Smooth muscle cell of the coronary artery (primary cell): ENCODE data around the gene RPUSD1. TPM values are rescaled to one million over a fixed set of nuclear protein-coding genes. Genes with fewer than 3 reads are reported as not detected.

Source experiments
- total RNA-seq: library from RNA; depleted of rRNA; stranded (reverse); fragments of >200 nt; gene quantifications from 2 replicates; pipeline ENCODE4 v1.2.3, GENCODE V29; 2014; ENCODE audit warnings: low replicate concordance

RPUSD1 gene, protein sequence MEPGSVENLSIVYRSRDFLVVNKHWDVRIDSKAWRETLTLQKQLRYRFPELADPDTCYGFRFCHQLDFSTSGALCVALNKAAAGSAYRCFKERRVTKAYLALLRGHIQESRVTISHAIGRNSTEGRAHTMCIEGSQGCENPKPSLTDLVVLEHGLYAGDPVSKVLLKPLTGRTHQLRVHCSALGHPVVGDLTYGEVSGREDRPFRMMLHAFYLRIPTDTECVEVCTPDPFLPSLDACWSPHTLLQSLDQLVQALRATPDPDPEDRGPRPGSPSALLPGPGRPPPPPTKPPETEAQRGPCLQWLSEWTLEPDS
- 10.1 and 16.2 TPM in 2 replicates for total RNA-seq

GRCh38 chr16:787978-788398, at the start of gene RPUSD1:
RPUSD1 (minus strand) TSS chr16:788381; CDS start chr16:787737, 644 bp downstream.

GRCh38 chr16:799948-800833, 12.0 kb upstream of the RPUSD1 start, which contains the start of gene GNG13:
GNG13 (minus strand) TSS chr16:800734; CDS start chr16:799077, 1,657 bp downstream.

GRCh38 chr16:788399-789126, 382 bp upstream of the RPUSD1 start, which contains the start of gene CHTF18:
CHTF18 (plus strand) TSS chr16:788620; CDS start chr16:788685, 65 bp downstream.

GRCh38 chr16:760545-761343, 27.4 kb downstream of the RPUSD1 start, which contains the start of gene MSLN:
MSLN (plus strand) TSS chr16:760734; CDS start chr16:762681, 1,947 bp downstream.

GRCh38 chr16:740764-741505, 47.2 kb downstream of the RPUSD1 start, which contains the start of gene CIAO3:
CIAO3 (minus strand) TSS chr16:740997; CDS start chr16:740985, 12 bp downstream.

Other genes starting within 250 kb of the RPUSD1 start
- gene PRR35, start 228.0 kb downstream of the RPUSD1 start, total RNA-seq, result under 0.01 TPM in 1 of 2 replicates, not detected in the other
- 0.35 and 1.4 TPM in 2 replicates for gene NHLRC4, start 221.4 kb downstream of the RPUSD1 start, total RNA-seq
- 18.5 and 19.5 TPM in 2 replicates for gene PIGQ, start 218.4 kb downstream of the RPUSD1 start, total RNA-seq
- 8.6 and 9.8 TPM in 2 replicates for gene RAB40C, start 198.3 kb downstream of the RPUSD1 start, total RNA-seq
- gene WFIKKN1, start 157.4 kb downstream of the RPUSD1 start, total RNA-seq, result 0.08 and 0.12 TPM in 2 replicates
- gene METTL26, start 152.1 kb downstream of the RPUSD1 start, total RNA-seq, result 81.6 and 89.4 TPM in 2 replicates
- gene MCRIP2, start 146.6 kb downstream of the RPUSD1 start, total RNA-seq, result 7.8 and 22.2 TPM in 2 replicates
- 7.2 and 9.8 TPM in 2 replicates for gene WDR90, start 139.0 kb downstream of the RPUSD1 start, total RNA-seq
- 26.1 and 33.7 TPM in 2 replicates for gene RHOT2, start 120.2 kb downstream of the RPUSD1 start, total RNA-seq
- 0.98 and 6.6 TPM in 2 replicates for gene RHBDL1, start 112.7 kb downstream of the RPUSD1 start, total RNA-seq
- 152 and 251 TPM in 2 replicates for gene STUB1, start 108.0 kb downstream of the RPUSD1 start, total RNA-seq
- gene JMJD8, start 104.0 kb downstream of the RPUSD1 start, total RNA-seq, result 21.8 and 28.3 TPM in 2 replicates
- 3.1 and 4.9 TPM in 2 replicates for gene WDR24, start 98.0 kb downstream of the RPUSD1 start, total RNA-seq
- gene FBXL16, start 82.6 kb downstream of the RPUSD1 start, total RNA-seq, result 0.08 TPM in 1 of 2 replicates, not detected in the other
- 95.8 and 102 TPM in 2 replicates for gene METRN, start 73.3 kb downstream of the RPUSD1 start, total RNA-seq
- gene ANTKMT, start 67.2 kb downstream of the RPUSD1 start, total RNA-seq, result 8.0 and 27.7 TPM in 2 replicates
- gene CCDC78, start 61.9 kb downstream of the RPUSD1 start, total RNA-seq, result 0.82 and 0.98 TPM in 2 replicates
- gene HAGHL, start 61.3 kb downstream of the RPUSD1 start, total RNA-seq, result 11.2 and 15.9 TPM in 2 replicates
- 24.4 and 28.9 TPM in 2 replicates for gene CIAO3, start 47.4 kb downstream of the RPUSD1 start, total RNA-seq
- not detected in 2 replicates for gene MSLN, start 27.6 kb downstream of the RPUSD1 start, total RNA-seq
- 2.8 and 5.6 TPM in 2 replicates for gene CHTF18, start 239 bp upstream of the RPUSD1 start, total RNA-seq
- not detected in 2 replicates for gene GNG13, start 12.4 kb upstream of the RPUSD1 start, total RNA-seq
- 10.8 and 15.2 TPM in 2 replicates for gene LMF1, start 182.6 kb upstream of the RPUSD1 start, total RNA-seq
- 0.45 TPM in 1 of 2 replicates, not detected in the other for gene SOX8, start 193.4 kb upstream of the RPUSD1 start, total RNA-seq